Left colon (tissue), 2 donors: ENCODE measurements around the gene STX11. TPM values are rescaled to one million over a fixed set of nuclear protein-coding genes. Genes with fewer than 3 reads are reported as not detected.

Experiments used
- ATAC-seq: fragments of 200-7000 bp; cut with Tn5 transposase; one replicate; pipeline ENCODE4 v1.9.1; 2020; ENCODE audit warnings: mild to moderate bottlenecking, moderate library complexity
- DNase-seq, 2 donors: peaks; one replicate each; pipeline ENCODE4 v3.0.0-alpha.2; 2020
- intact Hi-C, 2 donors: fragments of 100-400 bp; cut with DNase I in 1 of 2; cut with micrococcal nuclease in 1 of 2; formaldehyde crosslinking; loops; one replicate each; pipeline versions ENCODE4 v1.11.2 to v1.14.0; 2022; cut with DNase I, micrococcal nuclease
- total RNA-seq, 2 donors: library from RNA; stranded (reverse); fragmentation: NEBNext Ultra II Directional; extraction: Animal tissue kit (Norgen Biotek cat#: 25700); gene quantifications; one replicate each; pipeline ENCODE4 v1.2.1, GENCODE V29; 2021
- donor health status: DM: no; HTN: no; CAD: no.
- donor health status: DM: yes; HTN: yes; CAD: no.

The STX11 gene
- total RNA-seq, 2 donors from 2014 or later = 1.5 to 1.7 TPM

- no peak for ATAC-seq
- no peak for DNase-seq
- intact Hi-C loops = no loop called here
Observed at GRCh38 chr6:144193181-144193580, 42.9 kb downstream of the STX11 start.

- ATAC-seq (no peak), DNase-seq (no peak)
- intact Hi-C loops = no loop called here
Observed at GRCh38 chr6:144194293-144194810, 44.0 kb downstream of the STX11 start.

GRCh38 chr6:144195671-144196270 is 45.5 kb downstream of the STX11 start:
- no peak for DNase-seq
- ATAC-seq = no peak
- intact Hi-C loops = no loop called here

GRCh38 chr6:144197919-144198318 is 47.6 kb downstream of the STX11 start:
- intact Hi-C loops = no loop called here
- DNase-seq (no peak), ATAC-seq (no peak)

GRCh38 chr6:144202879-144203468 is 52.7 kb downstream of the STX11 start:
- no peak for DNase-seq
- ATAC-seq = no peak
- intact Hi-C loops = no loop called here

GRCh38 chr6:144211160-144211559 is 60.8 kb downstream of the STX11 start:
- DNase-seq = no peak
- intact Hi-C loops = loop anchor here (5.0 to 10.0 kb wide), 2 partner anchors 104 to 274 kb away; no protein-coding TSS in a partner anchor
- no peak for ATAC-seq

- intact Hi-C loops = loop anchor here (5.0 to 10.0 kb wide), 2 partner anchors 106 to 271 kb away; no protein-coding TSS in a partner anchor
- DNase-seq (no peak), ATAC-seq (no peak)
Observed at GRCh38 chr6:144213315-144213714, 63.0 kb downstream of the STX11 start.

- intact Hi-C loops = loop anchor here (5.0 to 10.0 kb wide), 2 partner anchors 107 to 271 kb away; no protein-coding TSS in a partner anchor
- ATAC-seq (no peak), DNase-seq (no peak)
Observed at GRCh38 chr6:144214029-144214428, 63.7 kb downstream of the STX11 start.

- intact Hi-C loops = loop anchor here (5.0 to 10.0 kb wide), 2 partner anchors 108 to 270 kb away; no protein-coding TSS in a partner anchor
- DNase-seq (peak in 1 of 2 donors; percentile 27), ATAC-seq (no peak)
Observed at GRCh38 chr6:144214622-144215401, 64.5 kb downstream of the STX11 start.

GRCh38 chr6:144215402-144215931 is 65.2 kb downstream of the STX11 start:
- DNase-seq (peak; percentile 44 to 56), ATAC-seq (peak; percentile 44)

GRCh38 chr6:144215932-144216667 is 65.8 kb downstream of the STX11 start:
- peak; percentile 93 for DNase-seq
- ATAC-seq = peak; percentile 93
- intact Hi-C loops = loop anchor here in 1 of 2 donors (10.0 kb wide), 1 partner anchor 269 kb away; no protein-coding TSS in a partner anchor

More at GRCh38 chr6:144215402-144215931, 65.2 kb downstream of the STX11 start:
- intact Hi-C loops = loop anchor here in 1 of 2 donors (10.0 kb wide), 1 partner anchor 269 kb away; no protein-coding TSS in a partner anchor

- DNase-seq = no peak
- ATAC-seq = peak; percentile 57
- intact Hi-C loops = loop anchor here in 1 of 2 donors (10.0 kb wide), 1 partner anchor 268 kb away; no protein-coding TSS in a partner anchor
Observed at GRCh38 chr6:144216668-144217218, 66.4 kb downstream of the STX11 start.

- ATAC-seq (no peak), DNase-seq (no peak)
- intact Hi-C loops = loop anchor here in 1 of 2 donors (10.0 kb wide), 1 partner anchor 268 kb away; no protein-coding TSS in a partner anchor
Observed at GRCh38 chr6:144217264-144217663, 66.9 kb downstream of the STX11 start.

- DNase-seq (no peak), ATAC-seq (no peak)
- intact Hi-C loops = loop anchor here in 1 of 2 donors (2.0 to 10.0 kb wide), 2 partner anchors 117 to 267 kb away; no protein-coding TSS in a partner anchor
Observed at GRCh38 chr6:144217797-144218196, 67.5 kb downstream of the STX11 start.

GRCh38 chr6:144219056-144219685 is 68.9 kb downstream of the STX11 start:
- intact Hi-C loops = loop anchor here in 1 of 2 donors (2.0 to 10.0 kb wide), 2 partner anchors 118 to 266 kb away; no protein-coding TSS in a partner anchor
- DNase-seq (no peak), ATAC-seq (no peak)

GRCh38 chr6:144220031-144220790 is 69.9 kb downstream of the STX11 start:
- no peak for DNase-seq
- intact Hi-C loops = no loop called here
- ATAC-seq = no peak

GRCh38 chr6:144223686-144224085 is 73.4 kb downstream of the STX11 start:
- ATAC-seq (no peak), DNase-seq (no peak)
- intact Hi-C loops = no loop called here
